Urinary bladder (tissue), 4 donors: Measurements from ENCODE around the gene GALNT7. TPM values are rescaled to one million over a fixed set of nuclear protein-coding genes. Genes with fewer than 3 reads are reported as not detected.
"Not testable (repeated sequence)": the region's sequence is repeated elsewhere in the genome, so short reads cannot be mapped to it uniquely, and the experiment has no call there.

Source experiments
- DNase-seq: peaks from one replicate; pipeline ENCODE4 v3.0.0-alpha.2; 2015; ENCODE audit errors: extremely low spot score
- H3K27ac ChIP-seq: one replicate; pipeline ENCODE4 v1.5.1; 2013; ENCODE audit warnings: low read depth, mild to moderate bottlenecking, moderate library complexity
- H3K36me3 ChIP-seq: one replicate; pipeline ENCODE4 v1.6.1; 2013; ENCODE audit warnings: mild to moderate bottlenecking, moderate library complexity; ENCODE audit not compliant: insufficient read depth
- H3K4me1 ChIP-seq: one replicate; pipeline ENCODE4 v1.6.1; 2013; ENCODE audit warnings: mild to moderate bottlenecking, moderate library complexity; ENCODE audit not compliant: insufficient read depth
- H3K4me3 ChIP-seq: one replicate; pipeline ENCODE4 v1.5.1; 2013; ENCODE audit warnings: low read depth, low read length
- WGBS: extraction: QIAGEN DNeasy Blood & Tissue Kit; methylation state at CpG from one replicate; pipeline ENCODE4 v1.1.7; 2013; 5-methylcytosine and 5-hydroxymethylcytosine counted together
- polyA plus RNA-seq: library from polyadenylated mRNA; stranded (reverse); fragments of 200-250 nt; gene quantifications from one replicate; pipeline ENCODE4 v1.2.3, GENCODE V29; 2013
- total RNA-seq: library from RNA; depleted of rRNA; stranded (reverse); fragments of >200 nt; gene quantifications from one replicate; pipeline ENCODE4 v1.2.3, GENCODE V29; 2014
- donor health status: healthy with polysubstance abuse.
- donor health status: healthy.

GALNT7 gene
- total and polyA plus RNA-seq, 2 donors = 11.6 to 48.6 TPM

- H3K4me1 ChIP-seq = no peaks in the 10 kb centered on the region
- no peak overlapping the region for H3K27ac ChIP-seq
- DNase-seq = no peak
- no peak overlapping the region for H3K4me3 ChIP-seq
- WGBS = 92% methylated on average over 1 of the region's 1 CpG
- H3K36me3 ChIP-seq = no peaks in the 10 kb centered on the region
Observed at GRCh38 chr4:173217075-173217474, 48.5 kb downstream of the GALNT7 start.

DNA sequence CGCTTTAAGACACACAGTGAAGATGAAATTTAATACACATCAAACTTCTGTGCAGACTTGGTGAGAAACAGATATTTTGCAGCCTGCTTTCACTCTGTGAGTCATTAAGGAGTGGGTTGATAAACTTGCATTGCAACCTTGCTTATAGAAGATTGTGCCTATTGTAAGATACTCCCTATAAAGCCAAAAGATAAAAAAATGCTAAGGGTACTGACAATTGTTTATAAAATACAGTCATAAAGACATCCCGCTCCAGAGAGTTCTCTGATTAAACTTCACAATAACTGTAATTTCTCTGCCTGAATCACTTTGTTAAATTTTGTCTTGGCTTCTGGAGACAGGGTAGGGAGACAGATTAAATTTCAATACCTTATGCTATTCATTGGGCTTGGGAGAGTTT, 49.1 kb downstream of the GALNT7 start:
- WGBS = 55% methylated on average over 2 of the region's 2 CpGs
- H3K4me3 ChIP-seq = no peak overlapping the region
- no peak overlapping the region for H3K27ac ChIP-seq

DNA sequence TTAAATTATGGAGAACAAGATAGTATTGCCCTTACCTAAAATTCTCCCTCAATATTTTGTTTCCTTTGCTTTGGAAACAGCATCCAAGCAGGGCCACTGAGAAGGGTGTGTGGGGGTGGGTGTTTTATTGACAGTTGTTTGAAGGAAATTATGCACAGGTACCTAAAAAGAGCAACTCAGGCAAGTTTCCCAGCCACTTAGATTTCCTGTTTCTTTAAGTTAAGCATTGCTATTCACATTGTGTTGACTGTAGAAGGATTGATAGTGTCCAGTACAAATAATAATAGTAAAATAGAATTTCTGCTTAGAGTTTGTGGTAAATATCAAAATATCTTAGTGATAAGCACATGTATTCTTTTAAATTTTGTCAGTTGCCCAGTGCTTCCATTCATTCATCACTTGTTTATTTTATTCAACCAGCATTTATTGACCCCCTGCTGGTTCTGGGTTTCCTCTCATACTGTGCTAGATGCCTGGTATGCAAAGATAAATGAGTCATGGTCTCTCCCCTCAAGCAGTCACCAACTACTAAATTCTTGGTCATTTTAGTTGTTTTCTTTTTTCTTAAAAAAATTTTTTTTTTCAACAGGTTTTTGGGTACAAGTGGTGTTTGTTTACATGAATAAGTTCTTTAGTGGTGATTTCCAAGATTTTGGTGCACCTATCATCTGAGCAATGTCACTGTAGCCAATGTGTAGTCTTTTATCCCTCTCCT, 50.0 kb downstream of the GALNT7 start:
- no peaks in the 10 kb centered on the region for H3K4me1 ChIP-seq
- DNase-seq = no peak
- H3K36me3 ChIP-seq = no peaks in the 10 kb centered on the region
- no peak overlapping the region for H3K4me3 ChIP-seq
- no peak overlapping the region for H3K27ac ChIP-seq

More for the DNA sequence above, 49.1 kb downstream of the GALNT7 start:
- no peaks in the 10 kb centered on the region for H3K36me3 ChIP-seq
- no peaks in the 10 kb centered on the region for H3K4me1 ChIP-seq
- DNase-seq = no peak

DNA sequence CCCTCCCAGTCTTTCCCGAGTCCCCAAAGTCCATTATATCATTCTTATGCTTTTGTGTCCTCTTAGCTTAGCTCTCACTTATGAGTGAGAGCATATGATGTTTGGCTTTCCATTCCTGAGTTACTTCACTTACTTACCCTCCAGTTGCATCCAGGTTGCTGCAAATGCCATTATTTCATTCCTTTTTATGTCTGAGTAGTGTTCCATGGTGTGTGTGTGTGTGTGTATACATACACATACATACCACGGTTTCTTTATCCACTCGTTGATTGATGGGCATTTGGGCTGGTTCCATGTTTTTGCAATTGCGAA, 50.5 kb downstream of the GALNT7 start:
- H3K27ac ChIP-seq, H3K4me1 ChIP-seq, H3K4me3 ChIP-seq, H3K36me3 ChIP-seq, DNase-seq: not testable (repeated sequence)
- WGBS = 93% methylated on average over 4 of the region's 4 CpGs

DNA sequence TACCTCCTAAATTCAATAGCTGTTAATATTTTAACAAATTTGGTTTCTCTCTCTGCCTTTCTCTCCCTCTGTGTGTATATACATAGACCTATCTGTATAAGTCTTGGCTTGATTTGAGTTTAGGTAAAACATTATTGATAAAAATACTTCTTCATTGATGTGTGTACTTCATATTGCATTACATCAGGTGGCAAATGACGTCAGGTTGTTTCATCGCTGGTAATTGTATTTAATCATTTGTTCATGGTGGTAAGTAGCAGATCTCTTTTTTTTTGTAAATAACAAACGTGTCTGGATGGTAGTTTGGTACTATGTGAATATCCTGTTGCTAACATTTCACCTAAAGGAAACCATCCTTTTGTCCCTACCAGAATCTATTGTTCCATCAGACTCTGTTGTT, 55.1 kb downstream of the GALNT7 start:
- no peak for DNase-seq
- no peaks in the 10 kb centered on the region for H3K4me1 ChIP-seq
- no peak overlapping the region for H3K4me3 ChIP-seq
- peaks cover 2% of the 10 kb centered on the region for H3K36me3 ChIP-seq
- 94% methylated on average over 3 of the region's 3 CpGs for WGBS
- H3K27ac ChIP-seq = no peak overlapping the region

GRCh38 chr4:173226401-173226888, 57.8 kb downstream of the GALNT7 start:
- Histone ChIP-seq H3K36me3 (peaks cover 2% of the 10 kb centered on the region), H3K27ac (no peak overlapping the region), H3K4me1 (no peaks in the 10 kb centered on the region), H3K4me3 (no peak overlapping the region)
- 92% methylated on average over 4 of the region's 4 CpGs for WGBS
- no peak for DNase-seq

GRCh38 chr4:173227756-173228155, 59.1 kb downstream of the GALNT7 start:
- Histone ChIP-seq H3K36me3 (peaks cover 2% of the 10 kb centered on the region), H3K27ac (no peak overlapping the region), H3K4me1 (no peaks in the 10 kb centered on the region), H3K4me3 (no peak overlapping the region)
- WGBS = 91% methylated on average over 2 of the region's 2 CpGs
- no peak for DNase-seq

DNA sequence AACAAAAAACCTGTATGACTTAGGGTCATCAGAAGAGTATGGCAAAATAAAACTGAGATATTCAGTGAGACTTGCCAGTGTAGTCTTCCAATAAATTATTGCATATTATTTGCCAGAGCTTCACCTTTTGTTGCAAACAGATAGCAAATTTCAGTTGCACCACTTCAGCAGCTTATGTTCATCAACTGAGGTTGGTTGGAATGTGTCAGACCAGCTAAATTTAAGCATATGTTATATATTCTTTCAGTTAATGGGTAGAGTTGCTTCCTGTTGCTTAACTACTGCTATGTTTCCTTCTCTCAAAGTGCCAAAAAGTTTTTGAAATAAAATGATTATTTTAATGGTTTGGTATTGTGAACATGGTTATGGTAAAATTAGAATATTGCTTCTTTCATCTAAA, 61.5 kb downstream of the GALNT7 start:
- H3K27ac ChIP-seq = no peak overlapping the region
- no peak overlapping the region for H3K4me3 ChIP-seq
- peaks cover 2% of the 10 kb centered on the region for H3K36me3 ChIP-seq
- H3K4me1 ChIP-seq = no peaks in the 10 kb centered on the region
- DNase-seq = no peak

DNA sequence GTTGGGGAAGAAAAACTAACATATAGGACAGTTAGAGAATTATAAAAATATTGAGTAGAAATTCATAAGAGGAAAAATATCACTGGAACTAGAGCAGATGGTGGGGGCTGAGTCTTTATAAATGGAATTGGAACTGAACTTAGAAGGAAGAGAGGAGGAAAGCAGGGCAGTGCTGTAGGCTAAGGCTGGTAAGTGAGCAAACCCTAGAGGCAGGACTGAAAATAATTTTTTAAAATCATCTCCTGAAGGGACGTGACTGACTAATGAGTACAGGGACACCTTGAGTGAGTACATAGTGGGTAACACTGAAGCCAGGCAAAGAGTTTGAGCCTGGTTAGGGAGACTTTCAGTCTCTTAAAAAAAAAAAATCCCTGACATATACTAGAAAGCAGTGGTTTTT, 63.3 kb downstream of the GALNT7 start:
- H3K4me1 ChIP-seq = no peaks in the 10 kb centered on the region
- DNase-seq = no peak
- H3K27ac ChIP-seq = no peak overlapping the region
- no peak overlapping the region for H3K4me3 ChIP-seq
- 56% methylated on average over 1 of the region's 1 CpG for WGBS
- no peaks in the 10 kb centered on the region for H3K36me3 ChIP-seq

GRCh38 chr4:173233857-173234256, 65.2 kb downstream of the GALNT7 start:
- H3K4me3 ChIP-seq = no peak overlapping the region
- no peaks in the 10 kb centered on the region for H3K36me3 ChIP-seq
- H3K27ac ChIP-seq = no peak overlapping the region
- H3K4me1 ChIP-seq = no peaks in the 10 kb centered on the region
- no peak for DNase-seq
- WGBS = 86% methylated on average over 5 of the region's 5 CpGs

DNA sequence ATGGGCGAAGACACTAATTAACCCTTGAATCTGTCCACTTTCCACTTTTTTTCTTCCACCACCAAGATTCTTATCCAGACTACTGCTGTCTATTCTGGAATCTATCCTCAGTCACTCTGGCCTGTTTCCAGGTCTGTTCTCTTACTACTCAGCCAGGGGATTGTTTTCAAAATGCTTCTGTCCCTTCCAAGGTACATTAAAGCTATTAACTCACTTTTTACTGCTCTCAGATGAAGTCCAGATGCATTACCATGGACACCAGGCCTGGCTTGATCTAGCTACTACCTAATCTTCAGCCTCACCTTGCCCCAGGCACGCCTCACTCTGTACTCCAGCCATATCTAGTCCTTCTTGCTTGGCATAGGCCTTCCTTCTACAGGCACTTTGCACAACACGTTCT, 66.4 kb downstream of the GALNT7 start:
- WGBS = 89% methylated on average over 3 of the region's 3 CpGs
- no peak for DNase-seq
- Histone ChIP-seq H3K4me1 (no peaks in the 10 kb centered on the region), H3K27ac (no peak overlapping the region), H3K36me3 (no peaks in the 10 kb centered on the region), H3K4me3 (no peak overlapping the region)

GRCh38 chr4:173236301-173236700, 67.7 kb downstream of the GALNT7 start:
- no peaks in the 10 kb centered on the region for H3K4me1 ChIP-seq
- H3K27ac ChIP-seq = no peak overlapping the region
- H3K4me3 ChIP-seq = no peak overlapping the region
- 49% methylated on average over 3 of the region's 3 CpGs for WGBS
- DNase-seq = no peak
- H3K36me3 ChIP-seq = no peaks in the 10 kb centered on the region

GRCh38 chr4:173237152-173237551, 68.5 kb downstream of the GALNT7 start:
- H3K27ac ChIP-seq = no peak overlapping the region
- no peak overlapping the region for H3K4me3 ChIP-seq
- WGBS = 27% methylated on average over 2 of the region's 2 CpGs
- H3K36me3 ChIP-seq = no peaks in the 10 kb centered on the region
- no peak for DNase-seq
- no peaks in the 10 kb centered on the region for H3K4me1 ChIP-seq

- DNase-seq = no peak
- H3K4me3 ChIP-seq = no peak overlapping the region
- H3K4me1 ChIP-seq = no peaks in the 10 kb centered on the region
- no peak overlapping the region for H3K27ac ChIP-seq
- no peaks in the 10 kb centered on the region for H3K36me3 ChIP-seq
- 56% methylated on average over 2 of the region's 2 CpGs for WGBS
Observed at GRCh38 chr4:173237762-173238161, 69.2 kb downstream of the GALNT7 start.

DNA sequence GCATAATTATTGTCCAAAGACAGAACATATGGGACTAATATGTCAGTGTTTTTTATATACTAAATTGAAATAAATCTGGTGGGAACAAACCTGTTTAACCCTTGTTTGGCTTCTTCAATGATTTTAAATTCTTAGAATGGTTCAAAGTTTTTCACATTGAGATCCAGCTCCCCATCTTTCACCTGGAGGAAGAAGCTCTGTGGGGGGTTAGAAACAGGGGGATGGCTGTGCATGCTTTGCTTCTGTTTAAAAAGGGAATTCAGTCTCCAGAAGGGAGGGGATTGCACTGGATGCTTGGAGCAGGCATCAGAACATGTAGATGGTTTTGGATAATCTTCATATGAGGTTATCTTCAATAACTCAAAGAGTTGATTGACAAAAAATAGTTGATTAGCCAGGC, 72.1 kb downstream of the GALNT7 start:
- H3K4me3 ChIP-seq = no peak overlapping the region
- H3K4me1 ChIP-seq = no peaks in the 10 kb centered on the region
- DNase-seq = no peak
- H3K27ac ChIP-seq = no peak overlapping the region
- no peaks in the 10 kb centered on the region for H3K36me3 ChIP-seq
